GM19035 (cell line): ENCODE data around the gene METTL24.

Experiments used
- ATAC-seq: cut with Tn5 transposase; IDR thresholded peaks from one replicate; pipeline ENCODE4 v1.9.1; 2021; ENCODE audit not compliant: unreplicated experiment

Gene METTL24

DNA sequence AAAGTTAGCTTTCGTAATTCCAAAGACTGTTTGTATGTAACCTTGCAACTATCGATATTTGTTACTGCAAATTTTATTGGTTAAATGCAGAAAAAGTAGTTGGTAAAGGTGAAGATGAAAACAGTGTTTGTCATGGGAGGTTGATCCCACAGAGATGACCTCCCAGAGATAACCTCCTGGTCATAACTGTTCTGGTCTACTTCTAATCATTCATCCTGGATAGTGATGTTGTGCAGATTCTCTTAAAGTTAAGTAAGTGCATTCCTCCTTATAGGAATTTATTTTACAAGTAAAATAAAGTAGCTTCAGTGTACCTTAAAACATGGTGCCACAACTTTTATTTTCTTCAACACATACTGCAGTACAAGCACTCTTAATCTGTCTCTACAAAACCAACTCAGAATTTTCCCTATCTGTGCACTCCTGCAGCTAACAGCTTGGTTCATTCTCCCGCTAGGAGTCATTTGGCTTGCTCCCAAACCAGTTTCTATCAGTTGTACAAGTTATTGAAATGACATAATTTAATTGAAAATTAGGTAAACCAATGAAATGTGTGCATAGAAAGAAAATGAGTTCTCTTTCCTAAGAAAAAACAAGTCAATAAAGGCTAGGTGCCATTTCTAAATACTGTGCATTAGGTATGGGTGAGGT, 19.2 kb downstream of the METTL24 start:
- ATAC-seq = no peak

DNA sequence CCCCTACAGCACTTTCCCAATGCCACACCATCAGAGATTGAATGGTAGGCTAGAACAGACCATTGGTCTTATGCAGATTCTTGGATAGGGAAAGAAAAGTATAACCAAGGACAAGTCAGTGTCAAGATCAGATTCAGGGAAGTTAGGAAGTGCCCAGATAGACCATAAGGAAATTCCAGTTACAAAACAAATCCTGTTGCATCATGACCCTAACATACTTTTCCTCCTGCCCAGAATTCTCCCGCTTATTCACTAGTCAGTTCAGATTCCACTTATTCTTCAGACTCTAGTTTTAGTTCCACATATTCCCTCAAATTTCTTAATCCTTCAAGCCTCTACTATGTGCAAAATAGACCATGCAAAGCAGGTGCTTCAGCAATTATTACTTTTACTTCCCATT, 20.7 kb downstream of the METTL24 start:
- no peak for ATAC-seq

DNA sequence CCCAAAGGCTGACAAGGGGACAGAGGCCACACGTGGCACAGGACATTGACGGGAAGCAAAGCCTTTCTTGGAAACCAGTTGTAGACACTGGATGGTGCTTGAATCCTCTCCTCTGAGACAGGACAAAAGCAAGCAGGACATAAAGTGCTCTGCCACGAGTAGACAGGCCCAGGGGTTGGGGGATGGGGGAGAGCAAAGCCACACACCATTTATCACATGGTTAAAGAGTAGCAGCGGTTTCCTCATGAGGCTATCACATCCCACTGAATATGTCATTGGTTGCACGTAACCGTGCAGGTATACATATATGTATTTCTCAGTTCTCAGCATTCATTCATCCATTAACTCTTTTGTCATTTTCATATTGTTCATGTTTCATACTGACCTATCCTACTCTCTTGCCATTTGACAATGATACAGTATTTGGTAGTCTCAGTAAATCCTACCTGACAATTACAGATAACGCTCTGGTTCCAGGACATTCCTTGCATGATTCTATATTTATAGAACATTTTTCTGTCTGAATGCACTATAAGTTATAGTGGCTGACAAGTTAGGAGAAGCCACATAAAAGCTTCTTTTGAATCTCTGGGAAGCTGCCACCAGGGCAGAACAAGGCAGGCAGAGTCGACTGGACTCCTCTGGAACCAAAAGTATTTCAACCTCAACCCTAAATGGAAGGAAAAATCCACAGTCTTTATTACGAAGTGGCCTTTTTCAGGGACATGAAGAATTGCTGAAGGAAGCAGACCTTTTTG, 23.5 kb downstream of the METTL24 start:
- ATAC-seq = no peak

DNA sequence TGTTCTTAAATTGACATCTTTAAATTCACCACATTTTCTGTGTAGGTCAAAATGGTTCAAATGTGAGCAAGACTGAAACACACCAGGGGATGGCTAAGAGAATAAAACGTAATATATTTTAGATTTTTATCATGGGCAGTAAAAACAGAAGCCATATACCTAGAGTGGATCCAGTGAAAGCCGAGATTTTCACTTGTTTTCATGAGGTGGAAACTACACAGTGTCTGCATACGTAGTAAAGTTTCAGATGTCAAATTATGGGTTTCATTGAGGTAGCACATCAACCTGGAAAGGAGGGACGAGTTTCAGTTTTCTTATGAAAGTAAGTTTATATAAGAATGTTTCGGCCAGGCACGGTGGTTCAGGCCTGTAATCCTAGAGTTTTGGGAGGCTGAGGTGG, 25.9 kb downstream of the METTL24 start:
- no peak for ATAC-seq

DNA sequence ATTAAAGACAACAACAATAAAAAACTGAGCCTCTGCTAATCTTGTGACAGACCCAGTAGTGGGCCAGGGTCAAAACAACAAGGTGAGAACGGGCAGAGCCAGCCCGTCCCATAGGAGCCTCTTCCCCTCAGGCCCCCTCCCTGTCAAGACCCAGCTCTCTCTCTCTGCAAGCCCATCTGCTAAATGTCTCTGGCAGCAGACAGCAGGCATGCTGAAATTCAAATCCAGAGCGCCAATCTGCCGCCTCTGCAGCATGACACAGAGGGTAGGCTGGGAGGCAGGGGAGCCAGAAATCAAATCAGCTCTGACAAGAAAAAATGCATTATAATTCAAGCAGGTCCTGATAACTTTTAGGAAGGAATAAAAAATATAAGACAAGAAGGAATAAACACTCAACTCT, 26.3 kb downstream of the METTL24 start:
- ATAC-seq = no peak

DNA sequence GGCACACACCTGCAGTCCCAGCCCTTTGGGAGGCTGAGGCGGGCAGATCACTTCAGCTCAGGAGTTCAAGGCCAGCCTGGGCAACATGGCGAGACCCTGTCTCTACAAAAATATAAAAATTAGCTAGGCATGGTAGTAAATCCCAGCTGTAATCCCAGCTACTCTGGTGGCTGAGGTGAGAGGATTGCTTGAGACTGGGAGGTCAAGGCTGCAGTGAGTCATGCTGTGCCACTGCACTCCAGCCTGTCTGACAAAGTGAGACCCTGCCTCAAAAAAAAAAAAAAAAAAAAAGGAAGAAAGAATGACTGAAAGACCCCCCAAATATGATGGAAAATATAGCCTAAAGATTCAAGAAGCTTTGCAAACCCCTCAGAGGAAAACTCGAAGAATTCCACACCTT, 26.8 kb downstream of the METTL24 start:
- ATAC-seq = no peak

DNA sequence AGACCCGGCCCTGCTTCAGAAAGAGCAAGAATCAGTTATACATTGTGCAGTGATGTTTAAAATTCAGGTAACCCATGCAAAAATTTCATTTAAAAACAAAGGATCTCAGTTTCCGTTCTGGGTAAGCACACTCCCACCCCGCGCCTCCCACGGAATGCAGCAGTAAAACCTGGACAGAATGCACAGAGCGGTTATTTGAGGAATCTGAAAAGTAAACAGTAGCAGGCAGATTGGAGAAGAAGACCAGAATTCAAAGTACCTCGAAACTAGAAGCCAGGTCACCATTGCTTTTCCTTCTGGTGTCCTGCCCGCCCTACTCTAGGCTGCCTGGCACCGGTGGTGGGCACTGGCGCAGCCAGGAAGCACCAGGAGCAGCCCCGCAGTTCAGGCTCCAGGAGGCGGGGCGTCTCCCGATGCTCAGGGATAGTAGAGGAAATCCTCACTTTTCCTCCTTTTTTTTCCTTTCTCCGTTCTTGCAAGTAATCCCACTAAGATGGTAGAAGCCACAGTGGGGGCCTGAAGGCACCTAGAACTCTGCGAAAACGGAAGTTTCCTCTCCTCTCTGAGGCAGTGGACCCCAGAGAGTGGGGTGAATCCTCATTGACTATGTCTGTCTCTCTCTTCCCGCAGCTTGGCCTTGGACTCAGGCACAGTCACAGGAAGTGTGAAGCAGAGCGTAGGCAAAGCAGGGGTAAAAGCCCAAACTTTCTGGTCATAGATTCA, 28.3 kb downstream of the METTL24 start:
- ATAC-seq = no peak

DNA sequence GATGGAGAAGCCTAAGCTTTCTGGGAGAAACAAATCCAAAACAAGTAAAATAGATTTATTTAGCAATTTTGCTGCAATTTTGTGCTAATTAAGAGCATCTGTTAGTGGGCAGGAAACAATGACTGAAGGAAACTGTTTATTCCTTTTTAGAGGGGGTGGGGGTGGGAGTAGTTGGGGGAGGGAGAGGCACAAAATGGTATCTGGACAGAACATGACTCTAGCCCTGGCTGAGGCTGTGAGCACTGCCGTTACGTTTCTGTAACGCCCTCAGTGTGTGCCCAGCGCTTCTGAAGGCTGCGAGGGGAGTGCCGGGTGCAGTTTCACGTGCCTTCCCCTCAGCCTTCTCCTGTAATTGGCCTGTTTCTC, 28.8 kb downstream of the METTL24 start:
- no peak for ATAC-seq

DNA sequence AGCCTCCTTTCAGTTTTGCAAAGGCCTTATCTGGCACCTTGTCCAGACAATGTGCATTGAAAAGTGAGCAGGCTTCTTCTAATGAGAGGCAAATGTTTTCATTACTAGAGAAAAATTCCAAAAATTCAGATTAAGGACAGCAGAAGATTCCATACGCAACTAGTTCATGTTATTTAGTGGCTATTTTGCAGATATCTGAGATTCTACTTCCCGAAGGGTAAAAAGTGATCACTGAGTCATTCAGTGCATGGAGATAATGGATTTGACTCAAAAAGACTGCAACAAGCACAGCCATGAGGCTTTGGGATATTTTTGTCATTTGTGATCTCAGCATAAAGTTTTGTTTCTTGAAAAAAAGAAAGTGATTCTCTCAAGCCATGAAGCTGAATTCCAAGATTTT, 29.9 kb downstream of the METTL24 start:
- no peak for ATAC-seq

DNA sequence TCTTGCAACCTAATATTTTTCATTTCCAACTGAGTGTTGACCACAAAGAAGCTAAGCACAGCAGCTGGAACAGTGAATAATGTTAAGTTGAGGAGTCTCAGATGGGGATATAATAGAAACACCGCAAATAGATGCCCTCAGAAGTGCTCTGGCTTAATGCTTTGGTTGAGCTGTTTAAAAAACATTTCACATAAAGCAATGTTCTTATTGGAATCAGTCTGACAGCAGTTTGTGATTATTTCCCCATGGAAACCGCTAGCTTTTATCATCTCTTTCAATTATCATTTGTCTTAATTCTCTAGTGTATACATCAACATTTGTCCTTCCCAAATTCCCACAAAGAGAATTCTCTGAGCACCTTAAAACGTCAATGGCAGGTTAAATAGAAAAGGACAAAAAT, 30.8 kb downstream of the METTL24 start:
- ATAC-seq = no peak

DNA sequence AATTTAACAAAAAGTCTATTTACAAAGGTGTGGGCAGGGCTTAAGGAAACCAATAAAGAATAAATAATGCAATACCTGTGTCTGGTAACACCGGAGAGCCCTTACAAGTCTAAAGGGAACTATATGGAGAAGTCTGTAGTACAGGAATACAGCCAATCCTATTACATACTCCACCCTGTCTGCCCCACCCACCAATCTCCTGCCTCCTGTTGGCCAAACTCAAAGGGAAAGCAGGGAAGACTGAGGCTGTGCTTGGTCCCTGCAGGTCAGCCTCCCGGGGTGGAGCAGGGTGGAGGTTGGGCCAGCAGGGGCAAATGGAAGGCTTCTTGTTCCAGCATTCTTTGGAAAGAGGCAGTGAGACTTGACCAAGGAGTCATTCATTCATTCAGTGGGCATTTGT, 31.5 kb downstream of the METTL24 start:
- no peak for ATAC-seq

DNA sequence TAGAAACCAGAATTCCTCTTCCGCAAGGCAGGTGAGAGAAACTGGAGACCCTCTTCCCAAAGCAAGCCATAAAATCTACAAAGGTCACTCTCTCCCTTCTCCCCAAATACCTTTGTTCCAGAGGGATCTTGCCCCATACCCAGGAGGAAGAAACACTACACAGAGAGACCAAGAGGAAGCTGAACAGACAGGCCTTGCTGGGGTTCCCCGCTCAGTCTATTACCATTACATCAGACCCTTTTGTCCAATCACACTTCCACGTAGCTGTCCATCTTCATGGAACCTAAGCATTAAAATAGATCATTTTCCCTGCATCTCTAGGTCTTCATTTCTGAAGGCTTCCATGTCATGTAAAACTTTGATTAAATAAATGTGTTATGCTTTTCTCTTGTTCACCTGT, 32.1 kb downstream of the METTL24 start:
- ATAC-seq = no peak

DNA sequence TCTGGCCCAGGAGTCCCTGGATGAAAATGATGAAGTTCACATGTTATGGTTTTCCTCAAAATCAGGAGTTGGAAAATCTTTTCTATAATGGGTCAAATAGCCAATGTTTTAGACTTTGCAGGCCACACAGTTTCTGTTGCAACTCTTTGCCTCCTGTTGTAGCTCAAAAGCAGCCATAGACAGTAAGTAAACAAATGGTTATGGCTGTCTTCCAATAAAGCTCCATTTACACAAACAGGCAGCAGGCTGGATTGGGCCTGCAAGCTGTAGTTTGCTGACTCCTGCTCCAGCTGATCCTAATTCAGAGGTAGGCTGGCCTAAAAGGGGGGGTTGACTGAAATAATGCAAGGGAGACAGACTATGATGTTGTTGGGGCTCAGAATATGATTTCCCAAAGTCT, 33.0 kb downstream of the METTL24 start:
- no peak for ATAC-seq

DNA sequence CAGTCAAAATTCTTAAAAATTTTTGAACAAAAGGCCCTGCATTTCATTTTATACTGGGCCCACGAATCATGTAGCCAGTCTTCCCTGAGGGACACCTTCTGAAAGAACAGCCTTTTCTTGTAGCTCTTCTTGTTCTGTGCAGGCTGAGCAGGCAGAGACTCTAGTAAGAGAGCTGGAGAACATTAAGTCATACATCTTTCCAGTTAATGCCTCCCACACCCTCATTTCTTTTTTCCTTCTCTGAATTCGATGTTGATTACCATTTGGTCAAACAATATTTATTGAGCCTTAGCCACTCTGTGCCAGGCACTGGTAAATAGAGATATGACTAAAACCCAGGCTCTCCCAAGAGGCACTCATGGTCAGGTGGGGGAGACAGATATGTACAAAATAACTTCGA, 33.6 kb downstream of the METTL24 start:
- ATAC-seq = no peak

DNA sequence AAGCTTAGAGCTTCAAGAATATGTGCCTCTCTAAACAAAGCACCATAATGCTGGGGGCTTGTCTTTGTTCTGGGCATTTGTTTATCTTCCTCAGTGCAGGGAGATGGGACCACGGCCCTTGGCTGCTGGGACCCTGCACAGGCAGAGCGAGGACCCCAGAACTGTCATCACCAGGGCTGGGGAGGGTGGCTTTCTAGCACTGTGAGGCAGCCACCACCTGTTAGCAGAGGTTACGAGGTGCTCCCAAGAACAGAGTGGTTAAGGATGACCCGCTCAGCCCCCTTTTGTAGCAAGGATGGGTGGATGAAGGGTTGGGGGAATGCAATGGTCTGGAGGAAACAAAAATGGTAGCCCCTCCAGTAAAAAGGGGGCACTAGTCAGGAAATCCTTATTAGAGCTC, 34.9 kb downstream of the METTL24 start:
- ATAC-seq = no peak

DNA sequence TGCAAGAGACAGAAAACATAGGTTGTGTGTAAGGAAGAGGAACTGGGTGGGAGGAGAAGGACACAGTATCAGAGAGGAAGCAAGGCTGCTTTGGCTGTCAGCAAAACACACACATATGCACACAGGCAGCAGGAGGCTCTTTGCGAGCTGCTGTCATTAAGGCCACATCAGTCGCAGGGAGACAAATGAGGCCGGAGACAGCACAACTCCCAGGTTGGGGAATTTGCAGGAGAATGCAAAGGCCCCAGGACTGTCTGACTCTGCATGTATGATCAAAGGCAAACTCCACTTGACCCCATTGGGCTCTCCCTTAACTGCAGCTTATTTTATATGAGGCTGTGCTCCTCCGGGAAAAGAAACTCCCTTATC, 35.3 kb downstream of the METTL24 start:
- ATAC-seq = no peak

DNA sequence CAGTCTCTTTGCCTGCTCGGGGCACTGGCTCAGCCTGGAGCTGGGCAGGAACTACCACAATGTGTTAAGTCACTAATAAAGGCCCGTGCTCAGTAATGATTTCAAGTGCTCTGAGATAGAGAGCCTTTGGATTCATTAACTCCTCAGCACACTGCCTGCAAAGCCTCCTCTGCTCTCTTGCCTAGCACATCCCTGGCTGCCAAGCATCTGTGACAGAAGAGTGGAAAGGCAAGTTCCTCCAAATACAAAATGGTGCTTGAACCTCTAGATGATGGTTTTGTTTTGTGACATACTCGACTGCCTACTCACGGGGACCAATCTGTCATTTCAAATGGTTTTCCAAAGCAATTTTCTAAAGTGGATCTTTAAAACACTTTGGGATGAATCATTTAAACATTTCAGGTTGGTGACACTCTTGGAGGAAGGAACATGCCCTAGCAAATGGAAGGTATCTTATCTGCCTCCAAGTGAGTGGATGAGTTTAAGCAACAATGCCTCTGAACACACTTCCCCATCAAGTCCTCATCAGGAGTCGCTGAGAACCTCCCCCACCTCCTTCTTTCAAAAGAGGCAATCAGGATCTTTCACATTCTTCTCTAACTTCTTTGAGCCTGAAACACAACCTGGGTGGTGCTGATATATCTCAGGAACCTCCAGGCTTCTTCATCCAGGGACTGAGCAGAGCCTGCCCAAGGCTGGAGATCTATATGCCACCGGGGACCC, 35.8 kb downstream of the METTL24 start:
- ATAC-seq = no peak

DNA sequence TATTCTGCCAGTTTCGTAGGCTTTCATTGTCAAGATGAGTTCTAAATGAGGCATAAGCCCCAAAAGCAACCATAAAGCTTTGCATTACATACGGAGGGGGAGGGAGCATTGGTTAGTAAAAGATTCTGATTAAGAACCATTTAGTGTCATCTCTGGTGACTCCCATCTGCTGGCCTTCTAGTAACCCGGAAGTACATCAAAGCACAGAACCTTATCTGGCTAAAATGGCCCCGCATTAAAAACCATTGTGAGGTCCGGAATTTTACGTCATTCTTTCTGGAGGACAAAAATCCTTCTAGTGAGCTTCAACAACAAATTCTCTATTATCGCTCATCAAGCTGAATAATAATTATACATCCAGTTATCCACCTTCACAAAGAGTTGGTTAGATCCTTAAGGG, 37.8 kb downstream of the METTL24 start:
- ATAC-seq = no peak

DNA sequence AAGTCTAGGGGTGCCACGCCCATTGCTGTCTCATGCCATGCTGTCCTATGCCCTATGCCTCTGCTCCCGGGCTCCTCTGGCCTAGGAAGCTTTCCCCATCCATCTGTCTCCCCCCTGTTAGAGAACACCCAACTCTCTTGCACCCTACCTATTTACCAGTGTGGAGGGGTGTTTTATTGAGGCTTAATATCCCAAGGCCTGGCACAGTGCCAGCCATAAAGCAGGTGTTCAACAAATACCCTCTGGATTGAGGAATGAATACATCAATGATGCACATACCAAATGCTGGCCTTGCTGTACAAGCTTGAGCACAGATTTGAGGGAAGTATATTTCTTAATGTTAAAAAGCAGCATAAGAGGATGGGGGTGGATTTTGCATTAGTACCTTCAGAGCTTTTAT, 38.3 kb downstream of the METTL24 start:
- no peak for ATAC-seq

DNA sequence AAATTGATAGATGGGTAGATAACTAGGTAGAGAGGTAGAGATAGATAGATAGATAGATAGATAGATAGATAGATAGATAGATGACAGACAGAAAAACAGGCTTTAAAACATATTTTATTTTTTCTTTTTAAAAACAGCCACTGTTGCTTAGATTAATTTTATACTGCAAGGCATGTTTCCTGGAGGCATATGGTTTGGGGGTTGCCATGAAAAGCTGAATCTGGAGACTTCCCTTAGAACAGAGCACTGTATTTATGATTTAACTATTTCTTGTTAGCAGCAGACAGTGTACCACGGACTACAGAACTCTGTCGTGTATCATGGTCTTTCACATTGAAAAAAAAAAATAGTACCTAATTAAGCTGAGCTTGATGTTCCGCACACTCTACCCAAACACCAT, 38.8 kb downstream of the METTL24 start:
- no peak for ATAC-seq

DNA sequence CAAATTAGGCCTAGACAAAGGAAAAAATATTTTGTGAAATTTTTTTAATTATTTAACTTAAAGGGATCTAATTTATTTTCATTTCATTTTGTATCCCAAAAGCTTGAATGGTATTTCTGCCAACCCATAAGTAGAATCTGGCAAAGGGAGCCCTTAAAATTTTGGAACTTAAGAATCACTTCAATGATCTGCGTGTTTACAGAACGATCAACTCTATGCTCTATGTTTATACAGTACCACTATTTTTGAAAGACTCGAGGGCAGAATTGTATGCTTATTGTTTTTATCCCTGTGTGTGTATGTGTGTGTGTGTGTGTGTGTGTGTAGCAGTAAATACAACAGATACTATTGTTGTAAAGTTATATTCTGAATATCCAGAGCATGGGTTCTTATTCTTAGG, 39.2 kb downstream of the METTL24 start:
- no peak for ATAC-seq

DNA sequence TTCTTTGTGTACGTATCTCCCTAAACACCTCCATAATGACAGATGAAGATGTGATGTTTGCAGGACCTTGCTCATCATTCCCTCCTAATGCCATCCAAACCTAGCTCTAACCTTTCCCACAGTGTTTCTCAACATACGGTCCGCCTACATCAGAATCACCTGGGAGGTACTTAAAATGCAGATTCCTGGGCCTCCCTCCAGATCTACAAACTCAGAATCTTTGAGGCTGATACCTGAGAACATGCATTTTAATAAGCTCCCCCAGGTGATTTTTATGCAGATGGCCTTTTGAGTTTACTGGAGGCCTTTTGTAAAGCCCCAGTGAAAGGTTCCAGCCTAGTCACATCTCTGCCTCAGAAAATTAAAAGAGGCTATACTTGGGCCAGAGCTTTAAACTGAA, 40.5 kb downstream of the METTL24 start:
- ATAC-seq = no peak
